ENCODE results near the gene TRABD.

Gene TRABD

GRCh38 chr22:50216684-50217520 is 31.2 kb downstream of the TRABD start:
- peaks cover 73 to 100% (median 94%) of the 10 kb centered on the region in 3 donors for H3K36me3 ChIP-seq
- TF ChIP-seq CTCF (IDR thresholded peaks at IDR 0.05): no peak
- no peak overlapping the region for H3K4me3 ChIP-seq
- intact Hi-C loops (cut with DNase I; ENCODE audit: low total_unique reads): no loop called here
- DNase-seq: no peak
- H3K4me1 ChIP-seq: no peaks in the 10 kb centered on the region
- no peaks in the 10 kb centered on the region for H3K27me3 ChIP-seq
- no peaks in the 10 kb centered on the region for H3K9me3 ChIP-seq
- H3K27ac ChIP-seq: no peak overlapping the region

DNA sequence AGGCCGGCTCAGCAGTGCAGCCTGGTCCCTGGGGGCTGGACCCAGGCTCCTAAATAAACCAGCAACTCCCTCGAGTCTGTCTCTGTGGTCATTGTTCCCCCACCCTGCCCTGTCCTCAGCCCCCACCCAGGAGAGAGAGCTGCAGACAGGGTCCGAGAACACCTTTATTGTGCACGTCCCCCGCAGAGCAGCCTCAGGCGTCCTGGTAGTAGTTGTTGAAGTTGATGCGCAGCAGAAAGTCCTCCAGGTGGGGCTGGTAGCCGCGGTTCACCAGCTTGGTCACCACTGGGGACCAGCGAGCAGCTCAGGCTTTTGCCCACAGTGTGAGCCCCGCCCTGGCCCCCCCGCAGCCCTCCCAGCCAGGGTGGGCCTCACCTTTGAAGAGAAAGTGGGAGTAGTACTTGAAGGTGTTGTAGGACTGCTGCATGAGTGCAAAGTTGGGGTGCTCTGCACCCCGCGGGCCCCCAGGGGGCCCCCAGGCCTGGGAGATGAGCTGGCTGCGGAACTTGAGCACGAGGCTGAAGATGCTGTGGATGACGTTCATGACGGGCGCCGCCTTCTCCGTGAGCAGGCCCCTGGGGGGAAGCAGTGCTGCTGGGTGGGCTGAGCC is 31.9 kb downstream of the TRABD start:
- no peak for DNase-seq
- Histone ChIP-seq H3K27ac (no peak overlapping the region), H3K27me3 (no peaks in the 10 kb centered on the region), H3K4me1 (no peaks in the 10 kb centered on the region), H3K36me3 (peaks cover 73 to 100% (median 95%) of the 10 kb centered on the region in 3 donors), H3K4me3 (no peak overlapping the region), H3K9me3 (no peaks in the 10 kb centered on the region)
- intact Hi-C loops (cut with DNase I; ENCODE audit: low total_unique reads): no loop called here
- TF ChIP-seq CTCF (IDR thresholded peaks at IDR 0.05): no peak

DNA sequence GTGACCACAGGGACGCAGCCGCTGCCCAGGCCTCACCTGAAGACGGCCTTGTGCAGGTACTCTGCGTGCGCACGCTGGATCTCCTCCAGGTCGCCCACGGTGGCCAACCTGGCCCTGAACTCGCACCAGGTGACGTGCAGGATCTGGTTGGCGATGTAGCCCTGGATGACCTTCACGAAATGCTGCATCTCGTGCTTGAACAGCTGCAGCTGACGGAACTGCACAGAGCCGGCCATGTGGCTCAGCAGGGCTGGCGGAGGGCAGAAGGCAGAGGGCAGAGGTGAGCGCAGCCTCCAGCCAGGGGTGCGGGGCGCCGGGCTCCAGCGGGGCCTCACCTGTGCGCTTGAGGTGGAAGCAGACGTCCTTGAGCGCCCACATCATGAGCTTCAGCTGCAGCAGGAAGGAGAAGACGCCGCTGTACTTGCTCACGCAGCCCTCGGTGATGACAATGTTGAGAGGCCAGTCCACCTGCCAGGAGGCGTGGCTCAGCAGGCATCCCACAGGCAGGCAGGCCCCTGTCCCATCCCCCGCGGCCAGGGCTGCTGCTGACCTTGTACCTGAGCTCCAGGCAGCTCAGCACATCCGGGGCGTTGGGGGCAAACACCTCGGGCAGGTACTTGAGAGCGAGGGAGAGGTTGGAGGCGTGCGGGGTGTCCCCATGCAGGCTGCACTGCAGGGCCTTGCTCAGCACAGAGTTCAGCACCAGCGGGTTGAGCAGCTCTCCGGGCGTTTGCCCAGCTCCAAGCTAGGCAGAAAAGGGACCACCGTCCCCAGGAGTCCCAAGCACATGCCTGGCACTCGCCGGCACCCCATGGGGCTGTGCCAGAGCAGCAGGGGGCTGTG is 32.7 kb downstream of the TRABD start:
- intact Hi-C loops (cut with DNase I; ENCODE audit: low total_unique reads): no loop called here
- H3K36me3 ChIP-seq: peaks cover 75 to 100% (median 95%) of the 10 kb centered on the region in 3 donors
- H3K27me3 ChIP-seq: no peaks in the 10 kb centered on the region
- H3K27ac ChIP-seq: no peak overlapping the region
- DNase-seq: no peak
- H3K4me3 ChIP-seq: no peak overlapping the region
- H3K4me1 ChIP-seq: no peaks in the 10 kb centered on the region
- TF ChIP-seq CTCF (IDR thresholded peaks at IDR 0.05): no peak
- no peaks in the 10 kb centered on the region for H3K9me3 ChIP-seq

DNA sequence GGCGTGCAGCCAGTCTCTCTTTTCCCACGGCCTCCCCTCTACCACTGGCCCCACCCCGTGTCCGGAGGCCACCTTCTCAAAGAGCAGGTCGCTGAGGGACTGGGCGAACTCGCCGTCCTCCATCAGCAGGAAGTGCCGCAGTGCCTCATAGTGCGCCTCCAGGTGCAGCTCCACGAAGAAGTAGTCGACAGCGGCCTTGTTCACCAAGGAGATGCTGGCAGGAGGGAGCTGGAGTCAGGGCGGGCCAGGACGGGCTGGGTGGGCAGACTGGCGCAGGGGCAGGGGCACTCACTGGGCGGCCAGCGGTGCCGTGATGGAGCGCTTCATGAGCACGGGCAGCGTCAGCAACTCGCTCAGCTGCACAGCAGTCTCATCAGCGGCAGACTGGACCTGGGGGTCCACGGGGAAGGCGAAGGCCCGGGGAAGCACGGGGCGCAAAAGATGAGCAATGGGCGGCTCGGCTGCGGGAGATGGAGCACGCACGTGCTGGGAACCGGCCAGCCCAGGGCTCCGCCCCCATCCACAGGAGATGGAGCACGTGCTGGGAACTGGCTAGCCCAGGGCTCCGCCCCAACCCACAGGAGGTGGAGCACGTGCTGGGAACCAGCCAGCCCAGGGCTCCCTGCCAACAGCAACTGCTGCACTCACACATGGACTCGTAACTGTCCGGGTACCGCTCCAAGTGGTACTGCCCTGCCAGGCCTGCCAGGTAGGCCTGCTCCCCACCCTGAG is 33.4 kb downstream of the TRABD start:
- Histone ChIP-seq H3K4me3 (no peak overlapping the region), H3K4me1 (no peaks in the 10 kb centered on the region), H3K27me3 (no peaks in the 10 kb centered on the region), H3K9me3 (no peaks in the 10 kb centered on the region), H3K36me3 (peaks cover 79 to 100% (median 95%) of the 10 kb centered on the region in 3 donors), H3K27ac (no peak overlapping the region)
- intact Hi-C loops (cut with DNase I; ENCODE audit: low total_unique reads): no loop called here
- TF ChIP-seq CTCF (IDR thresholded peaks at IDR 0.05): no peak
- peak in 1 of 2 donors; percentile 49 for DNase-seq
